ENCODE measurements around the gene PKIB.

PKIB gene

DNA sequence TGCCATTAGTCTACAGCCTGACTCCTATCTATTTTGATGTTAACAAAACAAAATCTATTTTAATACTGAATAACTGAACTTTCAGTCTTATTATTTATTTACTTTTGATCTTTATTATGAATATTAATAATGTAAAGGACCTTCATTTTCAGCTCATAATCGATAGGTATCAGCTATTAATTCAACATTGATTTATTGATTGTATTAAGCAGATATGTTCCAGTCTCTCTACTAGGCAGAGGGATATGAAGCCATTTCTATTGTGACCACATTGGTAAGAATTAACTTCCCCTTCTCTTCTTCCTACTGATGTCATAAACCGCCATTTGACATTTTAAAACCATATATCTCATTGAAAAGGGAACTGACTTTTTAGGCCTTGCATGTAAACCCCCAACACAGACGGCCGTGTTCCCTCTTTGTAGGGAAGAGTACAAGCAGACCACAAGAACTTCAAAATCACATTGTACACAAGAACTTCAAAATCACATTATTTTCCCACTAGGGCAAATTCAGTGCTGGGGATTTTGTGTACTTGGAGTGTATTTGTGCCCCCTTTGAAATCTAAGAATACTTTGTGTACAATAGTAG is 99.8 kb downstream of the PKIB start:
- Histone ChIP-seq H3K27ac (ENCODE audit: low read depth, low read length) (no peak overlapping the region), H3K4me1 (ENCODE audit: insufficient read depth, low read length) (peaks cover 17% of the 10 kb centered on the region; the same call in 1 of the 2 replicates), H3K4me3 (ENCODE audit: low read length) (no peak overlapping the region), H3K9me3 (ENCODE audit: insufficient read depth, low read depth, low read length) (no peaks in the 10 kb centered on the region), H3K9ac (ENCODE audit: low read depth, low read length) (no peak overlapping the region), H3K27me3 (ENCODE audit: insufficient read depth, low read length) (no peaks in the 10 kb centered on the region), H3K36me3 (ENCODE audit: insufficient read depth, low read length) (no peaks in the 10 kb centered on the region)
- 93% methylated on average over 3 of the region's 4 CpGs for WGBS

DNA sequence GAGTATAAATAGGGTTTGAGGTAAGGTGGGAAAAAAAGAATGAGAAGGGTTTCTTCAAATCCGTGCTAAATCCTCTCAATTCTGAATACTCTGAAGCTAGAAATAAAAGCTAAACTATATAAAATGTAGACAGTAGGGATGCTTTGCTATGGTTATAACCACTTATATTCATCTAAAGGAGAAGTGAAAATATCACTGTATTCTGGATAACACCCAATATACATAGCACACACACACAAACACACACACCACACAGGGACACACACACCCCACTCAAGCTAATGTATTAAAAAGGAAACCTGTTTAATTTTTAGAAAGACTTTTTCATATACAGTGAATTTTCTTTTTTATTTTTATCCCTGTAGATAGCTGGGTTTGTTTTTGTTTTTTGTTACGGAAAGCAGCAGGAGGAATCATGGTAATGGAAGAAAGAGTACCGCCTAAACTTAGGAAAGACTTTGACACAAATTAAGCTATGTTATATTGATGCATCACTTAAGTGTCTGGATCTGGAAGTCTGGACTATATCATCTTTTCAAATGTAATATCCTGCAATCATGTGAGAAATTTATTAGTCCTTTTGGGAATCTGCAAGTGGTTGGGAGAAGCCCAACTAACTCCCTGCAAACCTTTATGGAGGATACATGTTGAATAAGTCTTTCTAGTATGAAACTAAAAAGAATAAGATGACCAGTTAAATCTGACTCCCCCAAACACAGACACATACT is 100.9 kb downstream of the PKIB start:
- no peaks in the 10 kb centered on the region for H3K9me3 ChIP-seq (ENCODE audit: insufficient read depth, low read depth, low read length)
- H3K4me1 ChIP-seq (ENCODE audit: insufficient read depth, low read length) = peaks cover 17% of the 10 kb centered on the region; the same call in 1 of the 2 replicates
- H3K4me3 ChIP-seq (ENCODE audit: low read length) = no peak overlapping the region
- H3K9ac ChIP-seq (ENCODE audit: low read depth, low read length) = no peak overlapping the region
- no peak overlapping the region for H3K27ac ChIP-seq (ENCODE audit: low read depth, low read length)
- H3K36me3 ChIP-seq (ENCODE audit: insufficient read depth, low read length) = no peaks in the 10 kb centered on the region
- no peaks in the 10 kb centered on the region for H3K27me3 ChIP-seq (ENCODE audit: insufficient read depth, low read length)
- WGBS = 100% methylated on average over 2 of the region's 3 CpGs

DNA sequence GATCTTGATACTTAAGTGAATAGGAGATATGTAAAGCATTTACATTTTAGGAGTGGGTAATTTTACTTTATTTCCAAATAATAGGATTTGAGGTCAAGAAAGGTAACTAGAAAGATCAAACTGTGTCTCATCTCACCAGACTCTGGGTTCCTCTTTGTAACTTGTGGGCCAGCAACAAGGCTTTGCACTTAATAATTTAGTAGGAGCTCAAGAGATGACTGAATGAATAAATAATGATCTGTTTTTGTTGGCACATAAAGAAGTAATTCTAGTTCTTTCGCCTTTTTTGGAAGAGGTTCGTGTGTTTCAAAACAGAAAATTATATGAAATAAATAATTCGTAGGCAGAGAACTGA is 101.9 kb downstream of the PKIB start:
- no peak overlapping the region for H3K4me3 ChIP-seq (ENCODE audit: low read length)
- H3K27me3 ChIP-seq (ENCODE audit: insufficient read depth, low read length) = no peaks in the 10 kb centered on the region
- peaks cover 26% of the 10 kb centered on the region for H3K4me1 ChIP-seq (ENCODE audit: insufficient read depth, low read length)
- no peak overlapping the region for H3K9ac ChIP-seq (ENCODE audit: low read depth, low read length)
- H3K9me3 ChIP-seq (ENCODE audit: insufficient read depth, low read depth, low read length) = no peaks in the 10 kb centered on the region
- no peaks in the 10 kb centered on the region for H3K36me3 ChIP-seq (ENCODE audit: insufficient read depth, low read length)
- WGBS = 58% methylated on average over 3 of the region's 3 CpGs
- H3K27ac ChIP-seq (ENCODE audit: low read depth, low read length) = no peak overlapping the region

DNA sequence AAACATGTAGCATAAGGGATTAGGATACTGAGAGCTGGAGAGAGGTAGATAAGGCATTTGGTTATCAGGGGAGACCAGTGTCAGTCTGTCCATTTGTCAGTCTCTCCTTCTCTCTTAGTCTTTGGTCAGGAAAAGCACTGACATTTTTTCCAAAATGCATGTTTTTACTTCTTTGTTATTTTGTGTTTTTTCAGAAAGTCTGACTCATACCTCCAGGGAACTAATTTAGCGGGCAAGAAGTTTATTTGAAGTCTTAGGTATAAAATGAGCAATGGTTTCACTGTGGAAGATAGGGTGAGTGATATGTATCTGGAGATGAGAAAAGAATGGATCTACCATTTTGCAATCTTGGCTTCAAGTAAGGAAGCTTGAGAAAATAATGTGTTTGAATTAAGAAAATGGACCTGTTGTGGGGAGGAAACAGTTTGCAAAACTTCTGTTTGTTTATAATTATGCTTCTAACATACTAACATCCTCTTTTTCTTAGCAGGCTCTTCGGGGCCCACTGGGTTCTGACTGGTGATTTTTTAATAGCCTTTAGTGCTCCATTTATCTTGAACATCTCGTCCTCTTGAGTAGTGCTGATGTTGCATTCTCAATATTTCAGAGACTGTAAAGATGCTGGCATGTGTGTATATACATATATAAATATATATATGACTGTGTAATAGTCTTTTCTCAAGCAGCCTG is 102.4 kb downstream of the PKIB start:
- H3K4me3 ChIP-seq (ENCODE audit: low read length) = no peak overlapping the region

DNA sequence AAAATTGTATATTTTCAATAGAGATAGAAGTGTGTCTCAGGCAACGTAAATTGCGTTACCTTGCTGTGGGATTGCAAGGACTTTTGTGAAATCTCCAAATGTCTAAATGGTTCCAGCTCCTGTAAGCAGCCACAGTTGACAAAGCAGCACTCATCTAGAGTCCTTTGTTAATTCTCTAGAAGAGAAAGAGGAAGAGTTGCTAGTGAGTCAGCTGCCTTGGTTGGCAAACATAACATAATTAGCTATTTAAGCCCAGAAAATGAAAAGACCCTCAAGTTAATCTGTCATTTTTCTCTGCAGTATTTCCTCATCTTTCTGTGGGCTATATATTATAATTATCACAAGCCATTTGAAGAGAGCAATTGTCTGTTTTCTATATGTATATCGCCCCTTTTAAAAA is 102.9 kb downstream of the PKIB start:
- 98% methylated on average over 3 of the region's 3 CpGs for WGBS
- H3K27ac ChIP-seq (ENCODE audit: low read depth, low read length) = no peak overlapping the region
- no peak overlapping the region for H3K9ac ChIP-seq (ENCODE audit: low read depth, low read length)
- H3K27me3 ChIP-seq (ENCODE audit: insufficient read depth, low read length) = no peaks in the 10 kb centered on the region
- H3K4me1 ChIP-seq (ENCODE audit: insufficient read depth, low read length) = peaks cover 37% of the 10 kb centered on the region
- no peaks in the 10 kb centered on the region for H3K9me3 ChIP-seq (ENCODE audit: insufficient read depth, low read depth, low read length)
- H3K36me3 ChIP-seq (ENCODE audit: insufficient read depth, low read length) = no peaks in the 10 kb centered on the region
- H3K4me3 ChIP-seq (ENCODE audit: low read length) = no peak overlapping the region

More for the DNA sequence above, 102.4 kb downstream of the PKIB start:
- H3K9ac ChIP-seq (ENCODE audit: low read depth, low read length) = no peak overlapping the region
- no peaks in the 10 kb centered on the region for H3K27me3 ChIP-seq (ENCODE audit: insufficient read depth, low read length)
- WGBS = over 99% methylated on average over 3 of the region's 3 CpGs
- H3K9me3 ChIP-seq (ENCODE audit: insufficient read depth, low read depth, low read length) = no peaks in the 10 kb centered on the region
- no peak overlapping the region for H3K27ac ChIP-seq (ENCODE audit: low read depth, low read length)
- peaks cover 32% of the 10 kb centered on the region for H3K4me1 ChIP-seq (ENCODE audit: insufficient read depth, low read length)
- H3K36me3 ChIP-seq (ENCODE audit: insufficient read depth, low read length) = no peaks in the 10 kb centered on the region

DNA sequence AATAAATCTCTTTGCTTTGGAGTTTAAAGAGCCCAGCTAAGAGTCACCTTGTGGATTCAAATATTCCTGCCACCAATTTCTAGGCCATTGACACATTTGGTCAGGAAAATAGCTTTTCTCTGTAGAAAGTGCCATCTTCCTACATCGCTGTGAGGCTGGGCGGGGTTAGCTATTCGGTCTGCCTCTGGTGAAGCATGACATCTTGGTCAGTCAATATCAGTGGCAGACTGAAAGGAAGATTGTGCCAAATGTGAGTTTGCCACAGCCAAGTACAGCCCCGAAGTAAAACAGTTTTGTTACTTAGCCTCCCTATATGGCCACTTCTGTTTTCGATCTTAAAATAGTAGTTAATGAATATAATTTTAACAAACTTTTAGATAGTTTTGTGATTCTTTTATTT is 103.9 kb downstream of the PKIB start:
- Histone ChIP-seq H3K27me3 (ENCODE audit: insufficient read depth, low read length) (no peaks in the 10 kb centered on the region), H3K36me3 (ENCODE audit: insufficient read depth, low read length) (no peaks in the 10 kb centered on the region), H3K4me3 (ENCODE audit: low read length) (no peak overlapping the region), H3K9me3 (ENCODE audit: insufficient read depth, low read depth, low read length) (no peaks in the 10 kb centered on the region), H3K4me1 (ENCODE audit: insufficient read depth, low read length) (peaks cover 38% of the 10 kb centered on the region), H3K9ac (ENCODE audit: low read depth, low read length) (no peak overlapping the region), H3K27ac (ENCODE audit: low read depth, low read length) (no peak overlapping the region)
- 95% methylated on average over 4 of the region's 5 CpGs for WGBS

DNA sequence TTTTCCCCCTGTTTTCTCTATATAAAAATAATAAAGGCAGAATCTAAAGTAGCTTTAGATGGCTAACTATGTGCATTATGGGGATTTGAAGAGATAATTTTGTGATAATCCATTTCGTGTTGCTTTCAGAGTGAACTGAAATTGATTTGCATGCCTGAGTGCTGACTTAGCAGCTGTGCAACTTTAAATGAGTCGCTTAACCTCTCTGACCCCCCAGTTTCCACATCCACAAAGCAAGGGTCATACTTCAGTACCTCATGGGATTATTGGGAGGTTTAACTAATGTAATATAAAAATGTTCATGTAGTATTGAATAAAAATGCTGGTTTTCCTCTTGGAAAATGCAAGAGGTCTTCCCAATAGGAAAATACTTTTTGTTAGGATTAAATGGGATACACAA is 105.5 kb downstream of the PKIB start:
- 94% methylated on average over 2 of the region's 2 CpGs for WGBS
- Histone ChIP-seq H3K9me3 (ENCODE audit: insufficient read depth, low read depth, low read length) (no peaks in the 10 kb centered on the region), H3K4me1 (ENCODE audit: insufficient read depth, low read length) (peaks cover 38% of the 10 kb centered on the region)

DNA sequence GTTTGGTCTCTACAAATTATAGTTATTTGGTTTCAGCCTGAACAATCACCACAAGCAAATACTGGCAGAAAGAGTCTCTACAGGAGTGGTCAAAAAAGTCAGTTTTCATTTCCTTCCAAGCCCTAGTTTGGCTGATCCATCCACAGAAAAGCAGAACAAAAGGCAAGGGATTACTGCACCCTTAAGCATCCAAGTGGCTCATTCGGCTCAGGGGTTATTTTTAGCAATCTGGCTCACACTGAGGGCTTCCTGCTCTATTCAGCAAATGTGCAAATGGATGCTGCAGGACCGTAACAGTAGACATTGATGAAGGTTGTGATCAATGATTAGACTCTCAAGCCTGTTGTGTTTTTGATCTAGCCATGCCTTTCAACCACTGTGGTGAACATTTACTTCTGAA is 107.1 kb downstream of the PKIB start:
- Histone ChIP-seq H3K4me3 (ENCODE audit: low read length) (no peak overlapping the region; the same call in 1 of the 2 replicates), H3K27me3 (ENCODE audit: insufficient read depth, low read length) (no peaks in the 10 kb centered on the region), H3K9me3 (ENCODE audit: insufficient read depth, low read depth, low read length) (no peaks in the 10 kb centered on the region), H3K27ac (ENCODE audit: low read depth, low read length) (no peak overlapping the region; the same call in 1 of the 2 replicates), H3K4me1 (ENCODE audit: insufficient read depth, low read length) (peaks cover 34% of the 10 kb centered on the region), H3K36me3 (ENCODE audit: insufficient read depth, low read length) (no peaks in the 10 kb centered on the region), H3K9ac (ENCODE audit: low read depth, low read length) (no peak overlapping the region)
- WGBS = 60% methylated on average over 2 of the region's 2 CpGs

More for the DNA sequence above, 105.5 kb downstream of the PKIB start:
- Histone ChIP-seq H3K27ac (ENCODE audit: low read depth, low read length) (no peak overlapping the region), H3K36me3 (ENCODE audit: insufficient read depth, low read length) (no peaks in the 10 kb centered on the region), H3K4me3 (ENCODE audit: low read length) (no peak overlapping the region), H3K9ac (ENCODE audit: low read depth, low read length) (no peak overlapping the region), H3K27me3 (ENCODE audit: insufficient read depth, low read length) (no peaks in the 10 kb centered on the region)

DNA sequence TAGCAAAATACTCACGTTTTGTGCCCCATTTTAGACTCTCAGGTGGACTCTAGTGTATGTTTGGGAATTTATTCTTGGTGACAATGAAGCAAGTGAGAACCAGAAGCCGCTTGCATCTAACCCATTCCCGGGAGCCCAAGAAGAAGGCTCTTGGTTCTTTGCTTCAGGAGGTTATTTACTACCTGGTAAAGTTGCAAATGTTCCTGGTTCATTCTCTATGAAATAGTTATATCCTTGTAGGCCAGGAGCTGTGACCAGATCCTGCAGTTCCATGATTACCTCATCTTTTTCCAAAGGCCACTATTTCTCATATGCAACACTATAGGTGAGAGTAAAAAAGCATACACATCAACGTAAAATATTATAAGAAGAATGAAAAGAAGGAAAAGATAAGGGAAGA is 108.4 kb downstream of the PKIB start:
- Histone ChIP-seq H3K4me1 (ENCODE audit: insufficient read depth, low read length) (peaks cover 21% of the 10 kb centered on the region), H3K9ac (ENCODE audit: low read depth, low read length) (no peak overlapping the region), H3K27ac (ENCODE audit: low read depth, low read length) (no peak overlapping the region), H3K36me3 (ENCODE audit: insufficient read depth, low read length) (no peaks in the 10 kb centered on the region), H3K4me3 (ENCODE audit: low read length) (no peak overlapping the region), H3K27me3 (ENCODE audit: insufficient read depth, low read length) (no peaks in the 10 kb centered on the region), H3K9me3 (ENCODE audit: insufficient read depth, low read depth, low read length) (no peaks in the 10 kb centered on the region)
- 94% methylated on average over 4 of the region's 4 CpGs for WGBS

DNA sequence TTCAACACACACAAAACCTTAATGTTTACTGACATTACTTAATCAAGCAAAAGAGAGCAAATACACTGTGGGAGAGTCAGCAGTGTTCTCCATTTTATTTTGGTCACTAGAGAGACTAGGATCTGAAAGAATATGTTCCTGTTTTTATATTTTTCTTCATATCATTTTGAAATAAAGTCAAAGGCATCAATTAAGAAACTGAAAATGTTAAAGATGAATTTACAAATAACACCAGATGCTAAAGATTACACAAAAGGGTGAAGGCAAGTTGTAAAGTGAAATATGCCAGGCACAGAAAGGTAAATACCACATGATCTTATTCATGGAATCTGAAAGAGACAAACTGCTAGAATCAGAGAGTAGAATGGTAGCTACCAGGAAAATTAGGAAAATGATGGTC is 109.0 kb downstream of the PKIB start:
- no peaks in the 10 kb centered on the region for H3K36me3 ChIP-seq (ENCODE audit: insufficient read depth, low read length)
- H3K4me3 ChIP-seq (ENCODE audit: low read length) = no peak overlapping the region
- H3K9me3 ChIP-seq (ENCODE audit: insufficient read depth, low read depth, low read length) = no peaks in the 10 kb centered on the region
- H3K4me1 ChIP-seq (ENCODE audit: insufficient read depth, low read length) = peaks cover 21% of the 10 kb centered on the region
- no peak overlapping the region for H3K9ac ChIP-seq (ENCODE audit: low read depth, low read length)
- H3K27me3 ChIP-seq (ENCODE audit: insufficient read depth, low read length) = no peaks in the 10 kb centered on the region
- no peak overlapping the region for H3K27ac ChIP-seq (ENCODE audit: low read depth, low read length)

DNA sequence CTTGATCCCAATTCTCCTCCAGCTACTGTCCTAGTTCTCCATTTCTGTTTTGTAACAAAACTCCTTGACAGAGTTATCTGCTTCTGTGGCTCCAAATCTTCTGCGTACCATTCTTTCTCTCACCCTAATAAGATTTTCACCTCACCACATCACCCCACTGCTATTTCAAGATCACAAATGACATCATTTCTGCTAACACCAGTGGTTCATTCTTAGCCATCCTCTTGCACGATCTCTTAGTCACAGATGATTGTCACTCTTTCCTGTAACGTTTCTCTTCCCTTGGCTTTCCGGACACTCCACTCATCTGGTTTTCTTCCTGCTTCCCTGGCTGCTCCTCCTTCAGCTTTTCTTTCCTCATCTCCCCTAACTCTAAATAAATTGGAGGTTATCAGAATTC is 112.5 kb downstream of the PKIB start:
- peaks cover 13% of the 10 kb centered on the region for H3K4me1 ChIP-seq (ENCODE audit: insufficient read depth, low read length)
- H3K27me3 ChIP-seq (ENCODE audit: insufficient read depth, low read length) = no peaks in the 10 kb centered on the region
- no peaks in the 10 kb centered on the region for H3K9me3 ChIP-seq (ENCODE audit: insufficient read depth, low read depth, low read length)
- H3K9ac ChIP-seq (ENCODE audit: low read depth, low read length) = no peak overlapping the region
- 89% methylated on average over 4 of the region's 4 CpGs for WGBS
- no peak overlapping the region for H3K4me3 ChIP-seq (ENCODE audit: low read length)
- H3K36me3 ChIP-seq (ENCODE audit: insufficient read depth, low read length) = no peaks in the 10 kb centered on the region
- H3K27ac ChIP-seq (ENCODE audit: low read depth, low read length) = no peak overlapping the region

Measured in HUES64 (cell line).